Erythroblast (primary cell): ENCODE data around the gene RIMS1.

Experiments
- GATA1 ChIP-seq: IDR thresholded peaks from 2 replicates; pipeline ENCODE4 v1.6.1; 2011; ENCODE audit warnings: low read depth, mild to moderate bottlenecking, control low read depth, low read length, moderate library complexity
- POLR2A ChIP-seq: IDR thresholded peaks from 2 replicates; pipeline ENCODE4 v1.6.1; 2011; ENCODE audit warnings: mild to moderate bottlenecking, low read length

GRCh38 chr6:72049376-72049775 lies 163.0 kb downstream of the RIMS1 start:
- no peak for TF ChIP-seq POLR2A
- TF ChIP-seq GATA1 = no peak
